CD4-positive, alpha-beta T cell treated with Interferon gamma for 1 hour (primary cell): ENCODE data around the gene AANAT.
A peak's percentile ranks its signal among the peaks of the same experiment; 100 is the strongest.

ENCODE experiments used
- DNase-seq: peaks from one replicate; pipeline ENCODE4 v3.0.0-alpha.2; 2020

AANAT gene

GRCh38 chr17:76467366-76467765, at the start of gene AANAT:
TSS of gene AANAT (plus strand) at chr17:76467603. CDS start at chr17:76468747, 1,144 bp downstream.
- no peak for DNase-seq

GRCh38 chr17:76419576-76420260, 47.7 kb upstream of the AANAT start:
- no peak for DNase-seq

GRCh38 chr17:76420356-76421043, 46.9 kb upstream of the AANAT start:
- no peak for DNase-seq

- no peak for DNase-seq
Observed at GRCh38 chr17:76421044-76421407, 46.4 kb upstream of the AANAT start.

- no peak for DNase-seq
Observed at GRCh38 chr17:76422406-76422805, 45.0 kb upstream of the AANAT start.

- no peak for DNase-seq
Observed at GRCh38 chr17:76422860-76423259, 44.5 kb upstream of the AANAT start.

GRCh38 chr17:76426853-76427252, 40.5 kb upstream of the AANAT start:
- DNase-seq, result no peak

GRCh38 chr17:76427501-76428231, 39.7 kb upstream of the AANAT start:
- DNase-seq, result peak; percentile 20

GRCh38 chr17:76428511-76428910, 38.9 kb upstream of the AANAT start:
- DNase-seq, result no peak

GRCh38 chr17:76431509-76431908, 35.9 kb upstream of the AANAT start:
- DNase-seq, result no peak

- no peak for DNase-seq
Observed at GRCh38 chr17:76432004-76432403, 35.4 kb upstream of the AANAT start.

GRCh38 chr17:76432712-76433336, 34.6 kb upstream of the AANAT start:
- no peak for DNase-seq

- no peak for DNase-seq
Observed at GRCh38 chr17:76433693-76434092, 33.7 kb upstream of the AANAT start.

- DNase-seq, result no peak
Observed at GRCh38 chr17:76434870-76435269, 32.5 kb upstream of the AANAT start.

- DNase-seq, result no peak
Observed at GRCh38 chr17:76435751-76436150, 31.7 kb upstream of the AANAT start.

- DNase-seq, result no peak
Observed at GRCh38 chr17:76437467-76438402, 29.7 kb upstream of the AANAT start.

GRCh38 chr17:76438906-76439305, 28.5 kb upstream of the AANAT start:
- DNase-seq, result no peak

- no peak for DNase-seq
Observed at GRCh38 chr17:76439314-76439928, 28.0 kb upstream of the AANAT start.

GRCh38 chr17:76440751-76441362, 26.5 kb upstream of the AANAT start:
- no peak for DNase-seq

GRCh38 chr17:76441686-76442340, 25.6 kb upstream of the AANAT start:
- DNase-seq, result no peak
